ENCODE results near the gene CD52. TPM values are rescaled to one million over a fixed set of nuclear protein-coding genes. Genes with fewer than 3 reads are reported as not detected.

CD52 gene
- total RNA-seq, 2 donors from 2014 or later: 343 to 698 TPM

Other genes with a start within 250 kb of the CD52 start
- gene PDIK1L, start 206.1 kb upstream of the CD52 start, total RNA-seq: 10 to 100 TPM; 12.9 to 22.6 TPM
- gene FAM110D, start 158.9 kb upstream of the CD52 start, total RNA-seq: not detected
- not detected for gene C1orf232, start 149.0 kb upstream of the CD52 start, total RNA-seq
- 10 to 100 TPM; 23.0 to 34.4 TPM for gene ZNF593, start 148.1 kb upstream of the CD52 start, total RNA-seq
- gene ZNF593OS, start 146.1 kb upstream of the CD52 start, total RNA-seq: not detected
- 1 to 10 TPM; 2.0 to 3.5 TPM for gene CNKSR1, start 140.5 kb upstream of the CD52 start, total RNA-seq
- not detected for gene CATSPER4, start 127.4 kb upstream of the CD52 start, total RNA-seq
- gene CEP85, start 83.8 kb upstream of the CD52 start, total RNA-seq: 10 to 100 TPM; 26.9 to 92.3 TPM
- gene SH3BGRL3, start 37.9 kb upstream of the CD52 start, total RNA-seq: 100 to 1,000 TPM; 261 to 364 TPM
- gene UBXN11, start 11.3 kb upstream of the CD52 start, total RNA-seq: 10 to 100 TPM; 21.0 to 25.8 TPM
- gene CRYBG2, start 36.2 kb downstream of the CD52 start, total RNA-seq: 1 to 10 TPM; 1.0 to 6.0 TPM
- not detected for gene ZNF683, start 54.8 kb downstream of the CD52 start, total RNA-seq
- gene LIN28A, start 92.9 kb downstream of the CD52 start, total RNA-seq: not detected
- 10 to 100 TPM; 44.1 to 49.2 TPM for gene DHDDS, start 114.4 kb downstream of the CD52 start, total RNA-seq
- gene HMGN2, start 154.5 kb downstream of the CD52 start, total RNA-seq: 100 to 1,000 TPM; 649 to 992 TPM
- 100 to 1,000 TPM; 154 to 197 TPM for gene RPS6KA1, start 211.8 kb downstream of the CD52 start, total RNA-seq

Data from activated naive CD4-positive, alpha-beta T cell treated with anti-CD3 and anti-CD28 coated beads, Interleukin-2, amount 50 U/mL, for 72 hours (primary cell).